Neutrophil (primary cell): ENCODE data around the gene MCM3AP.

Experiments
- H3K27ac ChIP-seq: fragments of 200-600 bp; sonication (generic); 2 replicates; pipeline ENCODE4 v1.5.1; 2016; ENCODE audit warnings: mild to moderate bottlenecking, moderate library complexity
- H3K27me3 ChIP-seq: fragments of 200-600 bp; sonication (generic); 2 replicates; pipeline ENCODE4 v1.6.0; 2016; ENCODE audit warnings: mild to moderate bottlenecking
- H3K36me3 ChIP-seq: fragments of 200-600 bp; sonication (generic); 2 replicates; pipeline ENCODE4 v1.5.1; 2017
- H3K4me1 ChIP-seq, 2 experiments: fragments of 200-600 bp in 1 of 2; sonication (generic) in 1 of 2; 1 replicate in 1 of 2; 2 replicates in 1 of 2; pipeline versions ENCODE4 v1.5.1 to v1.6.1; 2013 to 2016; ENCODE audit warnings: low read depth in 1 of 2, low read length in 1 of 2, mild to moderate bottlenecking in 1 of 2, moderate library complexity in 1 of 2; ENCODE audit not compliant: control insufficient read depth in 1 of 2, insufficient read depth in 1 of 2
- H3K4me3 ChIP-seq, 2 experiments: fragments of 200-600 bp in 1 of 2; sonication (generic) in 1 of 2; 1 replicate in 1 of 2; 2 replicates in 1 of 2; pipeline ENCODE4 v1.5.1; 2013 to 2016; ENCODE audit warnings: low read depth in 1 of 2, low read length in 1 of 2, mild to moderate bottlenecking in 1 of 2, moderate library complexity in 1 of 2
- H3K9me3 ChIP-seq: fragments of 200-600 bp; sonication (generic); 2 replicates; pipeline ENCODE4 v1.5.1; 2016
- CTCF ChIP-seq: fragments of 200-600 bp; sonication (generic); IDR thresholded peaks from 2 replicates; pipeline ENCODE4 v1.5.1; 2016; ENCODE audit warnings: antibody characterized with exemption

MCM3AP gene

GRCh38 chr21:46199436-46200373 is 85.7 kb downstream of the MCM3AP start:
- no peaks in the 10 kb centered on the region for H3K4me1 ChIP-seq
- H3K4me3 ChIP-seq = no peak overlapping the region
- TF ChIP-seq CTCF = no peak
- no peaks in the 10 kb centered on the region for H3K27me3 ChIP-seq
- peaks cover 13% of the 10 kb centered on the region for H3K36me3 ChIP-seq
- no peaks in the 10 kb centered on the region for H3K9me3 ChIP-seq
- no peak overlapping the region for H3K27ac ChIP-seq

- peaks cover 17% of the 10 kb centered on the region for H3K36me3 ChIP-seq
- TF ChIP-seq CTCF = no peak
- no peak overlapping the region for H3K4me3 ChIP-seq
- no peaks in the 10 kb centered on the region for H3K9me3 ChIP-seq
- H3K4me1 ChIP-seq = no peaks in the 10 kb centered on the region
- no peaks in the 10 kb centered on the region for H3K27me3 ChIP-seq
- no peak overlapping the region for H3K27ac ChIP-seq
Measured at GRCh38 chr21:46196733-46197132, 88.7 kb downstream of the MCM3AP start.

- Histone ChIP-seq H3K9me3 (no peaks in the 10 kb centered on the region), H3K36me3 (peaks cover 17% of the 10 kb centered on the region), H3K27ac (no peak overlapping the region), H3K4me1 (no peaks in the 10 kb centered on the region), H3K4me3 (no peak overlapping the region), H3K27me3 (no peaks in the 10 kb centered on the region)
- TF ChIP-seq CTCF = no peak
Measured at GRCh38 chr21:46195595-46196195, 89.7 kb downstream of the MCM3AP start.

- H3K4me3 ChIP-seq = no peak overlapping the region
- no peak overlapping the region for H3K27ac ChIP-seq
- H3K9me3 ChIP-seq = no peaks in the 10 kb centered on the region
- peaks cover 17% of the 10 kb centered on the region for H3K36me3 ChIP-seq
- TF ChIP-seq CTCF = no peak
- no peaks in the 10 kb centered on the region for H3K4me1 ChIP-seq
- no peaks in the 10 kb centered on the region for H3K27me3 ChIP-seq
Measured at GRCh38 chr21:46194374-46195334, 90.8 kb downstream of the MCM3AP start.

- peaks cover 17% of the 10 kb centered on the region for H3K36me3 ChIP-seq
- no peaks in the 10 kb centered on the region for H3K9me3 ChIP-seq
- TF ChIP-seq CTCF = no peak
- no peak overlapping the region for H3K27ac ChIP-seq
- H3K4me3 ChIP-seq = no peak overlapping the region
- no peaks in the 10 kb centered on the region for H3K27me3 ChIP-seq
- no peaks in the 10 kb centered on the region for H3K4me1 ChIP-seq
Measured at GRCh38 chr21:46193829-46194373, 91.5 kb downstream of the MCM3AP start.
